Natural killer cell (primary cell): ENCODE results near the gene FAM24B. TPM values are rescaled to one million over a fixed set of nuclear protein-coding genes. Genes with fewer than 3 reads are reported as not detected.

ENCODE experiments used
- ATAC-seq, 3 donors: fragments of 150-1000 bp in 2 of 3; fragments of 200-7000 bp in 1 of 3; cut with Tn5 transposase; 1 replicate in 1 of 3; 2 replicates in 2 of 3; pipeline ENCODE4 v1.10.0; 2021; ENCODE audit warnings: mild to moderate bottlenecking in 2 of 3, moderate library complexity in 2 of 3
- DNase-seq, 2 donors: peaks; one replicate each; pipeline versions ENCODE4 v3.0.0 to v3.0.0-alpha.2; 2013 to 2021; ENCODE audit warnings: mixed read lengths in 1 of 2
- H3K27ac ChIP-seq: one replicate; pipeline ENCODE4 v1.5.1; 2013; ENCODE audit warnings: mild to moderate bottlenecking, low read length
- H3K27me3 ChIP-seq: one replicate; pipeline ENCODE4 v1.6.1; 2013; ENCODE audit warnings: low read length; ENCODE audit not compliant: control insufficient read depth, insufficient read depth
- H3K36me3 ChIP-seq: one replicate; pipeline ENCODE4 v1.6.1; 2013; ENCODE audit warnings: low read length; ENCODE audit not compliant: control insufficient read depth, insufficient read depth
- H3K4me1 ChIP-seq: one replicate; pipeline ENCODE4 v1.6.1; 2013; ENCODE audit warnings: low read length; ENCODE audit not compliant: control insufficient read depth, insufficient read depth
- H3K4me3 ChIP-seq: one replicate; pipeline ENCODE4 v1.5.1; 2013; ENCODE audit warnings: low read length
- H3K9me3 ChIP-seq: one replicate; pipeline ENCODE4 v1.6.1; 2013; ENCODE audit warnings: low read length; ENCODE audit not compliant: control insufficient read depth, insufficient read depth
- H3K27ac Mint-ChIP-seq, 2 donors: one replicate each; pipeline ENCODE4 v1.8.0; 2022; ENCODE audit warnings: mild to moderate bottlenecking in 2 of 2, mixed read lengths in 2 of 2, moderate library complexity in 1 of 2
- H3K27me3 Mint-ChIP-seq, 2 donors: one replicate each; pipeline ENCODE4 v1.8.0; 2022; ENCODE audit warnings: low read depth in 2 of 2, mixed read lengths in 2 of 2
- H3K36me3 Mint-ChIP-seq: one replicate; pipeline ENCODE4 v1.8.0; 2022; ENCODE audit warnings: mixed read lengths
- H3K4me1 Mint-ChIP-seq, 2 donors: one replicate each; pipeline ENCODE4 v1.8.0; 2022; ENCODE audit warnings: mixed read lengths in 2 of 2
- H3K4me3 Mint-ChIP-seq: one replicate; pipeline ENCODE4 v1.8.0; 2022; ENCODE audit warnings: mild to moderate bottlenecking, moderate library complexity, mixed read lengths
- H3K9me3 Mint-ChIP-seq, 2 donors: one replicate each; pipeline ENCODE4 v1.8.0; 2022; ENCODE audit warnings: mixed read lengths in 2 of 2
- CTCF ChIP-seq: fragments of 200-600 bp; IDR thresholded peaks from one replicate; pipeline ENCODE4 v1.8.0; 2022; ENCODE audit warnings: antibody characterized with exemption
- WGBS: methylation state at CpG from one replicate; pipeline ENCODE4 v1.1.7; 2013; ENCODE audit warnings: missing lambda C conversion rate; ENCODE audit not compliant: insufficient coverage; 5-methylcytosine and 5-hydroxymethylcytosine counted together
- intact Hi-C: fragments of 100-400 bp; cut with micrococcal nuclease; formaldehyde crosslinking; loops from one replicate; pipeline ENCODE4 v1.14.2; 2022
- total RNA-seq, 4 donors: library from RNA; stranded (reverse); fragments of 120-200 nt in 1 of 4; gene quantifications; one replicate each; pipeline versions ENCODE4 v1.2.3 to v1.2.4, GENCODE V29; 2013 to 2022

FAM24B gene
- total RNA-seq, 3 donors from 2014 or later (not counting 1 experiment from before 2014, with no cell fraction given): 6.1 to 12.6 (median 8.5) TPM

DNA sequence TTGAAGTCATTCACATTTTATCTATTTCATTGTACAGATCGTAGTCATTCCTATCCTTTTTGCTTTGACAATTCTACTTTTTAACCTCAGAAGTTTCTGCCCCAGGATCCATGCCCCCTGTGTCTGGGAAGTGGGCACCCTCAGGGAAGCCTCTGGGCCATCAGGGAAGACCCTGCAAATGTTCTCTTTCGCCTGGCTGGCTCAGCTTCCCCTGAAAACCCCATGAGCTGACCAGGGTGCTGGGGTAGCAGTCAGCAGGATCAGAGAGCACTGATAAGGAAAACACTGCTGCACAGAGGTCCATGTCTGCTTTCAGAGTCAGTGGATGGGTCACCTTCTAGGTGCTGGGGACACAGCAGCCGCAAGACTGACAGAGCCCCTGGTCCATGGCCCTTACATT, 57.6 kb downstream of the FAM24B start:
- intact Hi-C loops: no loop called here
- ATAC-seq: no peak

GRCh38 chr10:122815458-122815857, 63.9 kb downstream of the FAM24B start:
- no peaks in the 10 kb centered on the region for H3K9me3 Mint-ChIP-seq

More for the DNA sequence above, 57.6 kb downstream of the FAM24B start:
- no peak overlapping the region for H3K4me3 ChIP-seq
- peaks cover 2% of the 10 kb centered on the region for H3K27me3 ChIP-seq
- 73% methylated on average over 3 of the region's 3 CpGs for WGBS
- DNase-seq: no peak
- H3K9me3 ChIP-seq: no peaks in the 10 kb centered on the region
- H3K27ac ChIP-seq: no peak overlapping the region
- H3K36me3 ChIP-seq: no peaks in the 10 kb centered on the region
- H3K27ac Mint-ChIP-seq: no peak overlapping the region
- no peaks in the 10 kb centered on the region for H3K9me3 Mint-ChIP-seq
- no peaks in the 10 kb centered on the region for H3K36me3 Mint-ChIP-seq
- no peaks in the 10 kb centered on the region for H3K4me1 Mint-ChIP-seq
- TF ChIP-seq CTCF: no peak
- H3K4me1 ChIP-seq: no peaks in the 10 kb centered on the region
- H3K4me3 Mint-ChIP-seq: no peak overlapping the region
- peaks cover 28 to 85% of the 10 kb centered on the region in 2 donors for H3K27me3 Mint-ChIP-seq

DNA sequence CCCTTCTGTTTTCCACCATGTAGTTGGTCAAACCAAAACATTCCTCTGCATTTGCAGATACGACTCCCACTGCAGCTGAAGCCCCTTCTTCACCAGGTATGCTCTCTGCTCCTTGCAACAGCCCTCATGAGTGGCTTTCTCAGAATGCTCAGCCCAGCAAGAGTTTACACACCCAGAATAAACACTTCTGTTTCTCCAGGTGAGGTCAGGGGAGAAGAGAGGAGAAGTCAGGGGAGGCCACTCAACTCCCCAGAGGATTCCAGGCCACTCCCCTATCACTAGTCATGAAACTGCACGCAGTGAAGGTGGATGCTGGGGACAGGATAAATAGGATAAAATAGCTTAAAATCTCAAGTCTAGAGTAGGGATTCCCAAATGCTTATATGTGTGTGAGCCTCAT, 64.9 kb downstream of the FAM24B start:
- no peaks in the 10 kb centered on the region for H3K4me1 Mint-ChIP-seq
- no peak for DNase-seq
- Histone ChIP-seq H3K36me3 (no peaks in the 10 kb centered on the region), H3K4me1 (no peaks in the 10 kb centered on the region), H3K4me3 (no peak overlapping the region), H3K9me3 (no peaks in the 10 kb centered on the region), H3K27me3 (peaks cover 2% of the 10 kb centered on the region), H3K27ac (no peak overlapping the region)
- H3K9me3 Mint-ChIP-seq: no peaks in the 10 kb centered on the region
- ATAC-seq: no peak
- intact Hi-C loops: no loop called here
- no peaks in the 10 kb centered on the region for H3K36me3 Mint-ChIP-seq
- 73% methylated on average over 2 of the region's 2 CpGs for WGBS
- no peak overlapping the region for H3K4me3 Mint-ChIP-seq
- H3K27ac Mint-ChIP-seq: no peak overlapping the region
- no peak for TF ChIP-seq CTCF
- peaks cover 26 to 36% of the 10 kb centered on the region in 2 donors for H3K27me3 Mint-ChIP-seq

More at GRCh38 chr10:122815458-122815857, 63.9 kb downstream of the FAM24B start:
- no peak overlapping the region for H3K4me3 Mint-ChIP-seq
- H3K27me3 Mint-ChIP-seq: peaks cover 27 to 46% of the 10 kb centered on the region in 2 donors
- no peaks in the 10 kb centered on the region for H3K36me3 Mint-ChIP-seq
- ATAC-seq (no peak), DNase-seq (no peak)
- Histone ChIP-seq H3K27me3 (peaks cover 2% of the 10 kb centered on the region), H3K9me3 (no peaks in the 10 kb centered on the region), H3K4me3 (no peak overlapping the region), H3K4me1 (no peaks in the 10 kb centered on the region), H3K27ac (no peak overlapping the region), H3K36me3 (no peaks in the 10 kb centered on the region)
- no peak for TF ChIP-seq CTCF
- no peak overlapping the region for H3K27ac Mint-ChIP-seq
- no peaks in the 10 kb centered on the region for H3K4me1 Mint-ChIP-seq
- intact Hi-C loops: no loop called here
- WGBS: 64% methylated on average over 5 of the region's 5 CpGs

DNA sequence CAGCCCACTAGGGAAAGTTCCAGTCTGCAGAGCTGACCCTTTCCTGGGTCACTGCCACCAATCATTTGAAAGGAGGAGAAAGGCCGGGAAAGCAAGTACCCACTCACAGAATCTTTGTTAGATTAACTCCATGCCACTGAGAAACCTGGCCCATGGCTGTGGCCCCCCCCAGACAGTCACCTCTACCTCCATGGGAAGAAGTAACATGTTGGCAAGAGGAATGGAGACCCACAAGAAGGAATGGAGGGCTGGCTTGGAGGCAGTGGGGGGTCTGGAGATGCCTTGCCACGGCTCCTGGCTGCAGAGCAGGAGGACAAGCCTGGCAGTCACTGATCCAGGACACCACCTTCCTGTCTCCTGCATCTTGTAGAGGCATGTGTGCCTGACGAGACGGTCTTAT, 66.6 kb downstream of the FAM24B start:
- H3K4me1 ChIP-seq: no peaks in the 10 kb centered on the region
- H3K27ac Mint-ChIP-seq: no peak overlapping the region
- H3K36me3 Mint-ChIP-seq: no peaks in the 10 kb centered on the region
- H3K27me3 ChIP-seq: no peaks in the 10 kb centered on the region
- H3K9me3 ChIP-seq: no peaks in the 10 kb centered on the region
- no peaks in the 10 kb centered on the region for H3K4me1 Mint-ChIP-seq
- no peaks in the 10 kb centered on the region for H3K36me3 ChIP-seq
- no peak overlapping the region for H3K4me3 Mint-ChIP-seq
- peaks cover 17 to 23% of the 10 kb centered on the region in 2 donors for H3K27me3 Mint-ChIP-seq
- H3K27ac ChIP-seq: no peak overlapping the region
- no peak for ATAC-seq
- TF ChIP-seq CTCF: no peak
- intact Hi-C loops: no loop called here
- DNase-seq: no peak
- no peak overlapping the region for H3K4me3 ChIP-seq
- H3K9me3 Mint-ChIP-seq: no peaks in the 10 kb centered on the region
- 67% methylated on average over 4 of the region's 4 CpGs for WGBS
